H1 (cell line): ENCODE results near the gene RAPH1. TPM values are rescaled to one million over a fixed set of nuclear protein-coding genes. Genes with fewer than 3 reads are reported as not detected.

Source experiments
- CTCF ChIA-PET: fragments of 300-600 bp; sonication (Branson Sonifier 250); formaldehyde crosslinking; loops from one replicate; lab custom pipeline; 2021; ENCODE audit not compliant: partially characterized antibody; lab: Charles Lee
- POLR2A ChIA-PET: fragments of 300-600 bp; sonication (Branson Sonifier 250); formaldehyde crosslinking; loops from one replicate; lab custom pipeline; 2021; ENCODE audit warnings: inconsistent platforms; ENCODE audit not compliant: partially characterized antibody; lab: Charles Lee
- DNase-seq, 2 experiments: peaks; one replicate each; pipeline versions ENCODE4 v3.0.0 to v3.0.0-alpha.2; 2010 to 2022; ENCODE audit warnings: low spot score in 2 of 2, low read depth in 1 of 2, mixed read lengths in 1 of 2
- FAIRE-seq: peaks from 2 replicates; lab custom pipeline; 2011; peaks lifted over from hg19 to GRCh38; lab: Jason Lieb, UNC
- H2AFZ ChIP-seq: 2 replicates; pipeline ENCODE4 v1.8.1; 2012; ENCODE audit warnings: low read length, inconsistent platforms
- H2AK5ac ChIP-seq: 2 replicates; pipeline ENCODE4 v1.6.1; 2013; ENCODE audit warnings: low read depth, low read length
- H2BK120ac ChIP-seq: replicated peaks from 2 replicates; pipeline ENCODE3; 2013; ENCODE audit warnings: low read depth, low read length, inconsistent platforms
- H2BK12ac ChIP-seq: 2 replicates; pipeline ENCODE4 v1.6.1; 2013; ENCODE audit warnings: low read depth, low read length
- H2BK15ac ChIP-seq: 2 replicates; pipeline ENCODE4 v1.6.1; 2013; ENCODE audit warnings: low read length
- H2BK20ac ChIP-seq: 2 replicates; pipeline ENCODE4 v1.6.1; 2013; ENCODE audit warnings: low read length
- H2BK5ac ChIP-seq: 2 replicates; pipeline ENCODE4 v1.6.1; 2013; ENCODE audit warnings: low read depth, low read length
- H3K14ac ChIP-seq: 2 replicates; pipeline ENCODE4 v1.6.1; 2013; ENCODE audit warnings: inconsistent platforms; ENCODE audit not compliant: insufficient read length
- H3K18ac ChIP-seq: 2 replicates; pipeline ENCODE4 v1.6.1; 2013; ENCODE audit warnings: low read length; ENCODE audit errors: extremely low read depth
- H3K23ac ChIP-seq: 2 replicates; pipeline ENCODE4 v1.6.1; 2013; ENCODE audit warnings: inconsistent platforms; ENCODE audit not compliant: insufficient read length
- H3K23me2 ChIP-seq: 2 replicates; pipeline ENCODE4 v1.6.1; 2013; ENCODE audit warnings: low read depth, low read length
- H3K27ac ChIP-seq: 2 replicates; pipeline ENCODE4 v1.6.1; 2011; ENCODE audit warnings: low read depth, low read length, inconsistent platforms
- H3K27me3 ChIP-seq, 4 experiments: replicated peaks in 1 of 4; 1 replicate in 1 of 4; 2 replicates in 3 of 4; pipeline versions ENCODE4 v1.6.1 to v1.8.1; 2011 to 2013; ENCODE audit warnings: low read length in 3 of 4, mild to moderate bottlenecking in 3 of 4, inconsistent platforms in 2 of 4, mixed read lengths in 2 of 4, moderate library complexity in 1 of 4; ENCODE audit not compliant: control insufficient read depth in 3 of 4, insufficient read depth in 3 of 4; ENCODE audit errors: extremely low read depth in 1 of 4
- H3K36me3 ChIP-seq, 4 experiments: 2 replicates each; pipeline versions ENCODE4 v1.6.1 to v1.8.1; 2011 to 2013; ENCODE audit warnings: mild to moderate bottlenecking in 4 of 4, low read length in 3 of 4, moderate library complexity in 2 of 4, control low read depth in 1 of 4, inconsistent platforms in 1 of 4; ENCODE audit not compliant: insufficient read depth in 4 of 4, control insufficient read depth in 2 of 4
- H3K4ac ChIP-seq: replicated peaks from 2 replicates; pipeline ENCODE3; 2013; ENCODE audit warnings: low read length, low read depth, mixed read lengths, inconsistent platforms; ENCODE audit not compliant: insufficient read length
- H3K4me1 ChIP-seq, 4 experiments: replicated peaks in 1 of 4; 1 replicate in 1 of 4; 2 replicates in 3 of 4; pipeline versions ENCODE4 v1.6.1 to v1.8.1; 2011 to 2013; ENCODE audit warnings: low read length in 3 of 4, inconsistent platforms in 2 of 4, mixed read lengths in 1 of 4; ENCODE audit not compliant: insufficient read depth in 4 of 4, control insufficient read depth in 3 of 4
- H3K4me2 ChIP-seq, 2 experiments: 2 replicates each; pipeline versions ENCODE4 v1.6.1 to v1.8.1; 2011 to 2013; ENCODE audit warnings: low read depth in 2 of 2, low read length in 2 of 2, control low read depth in 1 of 2, inconsistent platforms in 1 of 2, mild to moderate bottlenecking in 1 of 2; ENCODE audit not compliant: insufficient read depth in 1 of 2
- H3K4me3 ChIP-seq, 4 experiments: fragments of 200-600, 300-600 bp in 1 of 4; sonication (generic), shearing (Covaris generic), sonication (Bioruptor Twin) in 1 of 4; 2 replicates each; pipeline versions ENCODE4 v1.5.1 to v1.8.1; 2011 to 2016; ENCODE audit warnings: low read length in 4 of 4, low read depth in 3 of 4, control low read depth in 2 of 4, inconsistent platforms in 2 of 4, mild to moderate bottlenecking in 2 of 4, mixed read lengths in 1 of 4, moderate library complexity in 1 of 4; ENCODE audit not compliant: insufficient read depth in 2 of 4; ENCODE audit errors: extremely low read depth in 1 of 4
- H3K56ac ChIP-seq: replicated peaks from 2 replicates; pipeline ENCODE3; 2013; ENCODE audit warnings: low read depth, mild to moderate bottlenecking, mixed read lengths, low read length, inconsistent platforms; ENCODE audit not compliant: insufficient read length
- H3K79me1 ChIP-seq: 2 replicates; pipeline ENCODE4 v1.6.1; 2013; ENCODE audit warnings: low read depth, low read length, control low read depth
- H3K79me2 ChIP-seq, 2 experiments: 2 replicates each; pipeline versions ENCODE4 v1.6.1 to v1.8.1; 2012 to 2013; ENCODE audit warnings: low read length in 2 of 2, mild to moderate bottlenecking in 2 of 2, inconsistent platforms in 1 of 2; ENCODE audit not compliant: insufficient read depth in 2 of 2, control insufficient read depth in 1 of 2
- H3K9ac ChIP-seq, 4 experiments: replicated peaks in 1 of 4; 1 replicate in 1 of 4; 2 replicates in 3 of 4; pipeline versions ENCODE4 v1.6.1 to v1.8.1; 2011 to 2013; ENCODE audit warnings: low read depth in 3 of 4, low read length in 3 of 4, control low read depth in 2 of 4, mild to moderate bottlenecking in 2 of 4, moderate library complexity in 2 of 4, inconsistent platforms in 1 of 4; ENCODE audit errors: extremely low read depth in 1 of 4
- H3K9me3 ChIP-seq, 2 experiments: 2 replicates each; pipeline versions ENCODE4 v1.6.1 to v1.8.1; 2012 to 2013; ENCODE audit warnings: mild to moderate bottlenecking in 2 of 2, moderate library complexity in 2 of 2, control low read depth in 1 of 2, inconsistent platforms in 1 of 2, low read depth in 1 of 2, low read length in 1 of 2, mixed read lengths in 1 of 2; ENCODE audit not compliant: insufficient read depth in 2 of 2
- H4K20me1 ChIP-seq, 2 experiments: replicated peaks in 1 of 2; 2 replicates each; pipeline versions ENCODE3 to v1.8.1; 2011 to 2013; ENCODE audit warnings: inconsistent platforms in 2 of 2, low read length in 2 of 2, mild to moderate bottlenecking in 1 of 2; ENCODE audit not compliant: insufficient read depth in 2 of 2, control insufficient read depth in 1 of 2
- H4K5ac ChIP-seq: 2 replicates; pipeline ENCODE4 v1.6.1; 2013; ENCODE audit warnings: low read length, low read depth, mixed read lengths, inconsistent platforms; ENCODE audit not compliant: insufficient read length
- H4K8ac ChIP-seq: 2 replicates; pipeline ENCODE4 v1.8.0; 2013; ENCODE audit warnings: mild to moderate bottlenecking, moderate library complexity, low read length, inconsistent platforms; ENCODE audit not compliant: insufficient read depth; ENCODE audit errors: extremely low read depth
- H4K91ac ChIP-seq: replicated peaks from 2 replicates; pipeline ENCODE3; 2013; ENCODE audit warnings: low read length, mixed read lengths, inconsistent platforms; ENCODE audit not compliant: insufficient read length
- POLR2AphosphoS5 ChIP-seq: IDR thresholded peaks from 2 replicates; pipeline ENCODE4 v1.6.1; 2011; ENCODE audit warnings: low read depth, low read length
- SIX5 ChIP-seq: IDR thresholded peaks from 2 replicates; pipeline ENCODE4 v1.6.1; 2011; ENCODE audit warnings: mild to moderate bottlenecking, low read depth, low read length
- SUZ12 ChIP-seq: fragments of 200-600 bp; sonication (generic); IDR thresholded peaks from 2 replicates; pipeline ENCODE4 v1.6.1; 2012; ENCODE audit warnings: mild to moderate bottlenecking, inconsistent platforms, low read length, moderate library complexity, mixed read lengths
- ZNF274 ChIP-seq: IDR thresholded peaks from 2 replicates; pipeline ENCODE4 v1.7.0; 2012; ENCODE audit warnings: low read length, borderline replicate concordance; ENCODE audit errors: extremely low read depth
- WGBS, 2 experiments: shearing (Covaris generic) in 1 of 2; methylation state at CpG; one replicate each; pipeline versions ENCODE4 v1.1.6 to v1.1.7; 2013 to 2015; ENCODE audit warnings: low lambda C conversion rate in 2 of 2, mixed read lengths in 2 of 2, inconsistent platforms in 1 of 2, low coverage in 1 of 2, missing lambda C conversion rate in 1 of 2; ENCODE audit not compliant: insufficient replicate concordance in 2 of 2, insufficient coverage in 1 of 2, insufficient read length in 1 of 2; ENCODE audit errors: extremely low coverage in 1 of 2, missing lambda C conversion rate in 1 of 2; 5-methylcytosine and 5-hydroxymethylcytosine counted together
- polyA plus RNA-seq, 7 experiments: library from polyadenylated mRNA; depleted of rRNA in 3 of 7; stranded (reverse) in 5 of 7; unstranded in 2 of 7; fragments of >200 nt in 5 of 7; fragments of 200-250 nt in 2 of 7; gene quantifications; 1 replicate in 5 of 7; 2 replicates in 1 of 7; 4 replicates in 1 of 7; pipeline versions ENCODE4 v1.2.1 to v1.2.3, GENCODE V29; 2011 to 2013; ENCODE audit warnings: missing spikeins in 2 of 7, mixed read lengths in 2 of 7
- total RNA-seq: library from RNA; stranded (reverse); fragmentation: NEBNext Ultra II Directional; extraction: Animal tissue kit (Norgen Biotek cat#: 25700); gene quantifications from 2 replicates; pipeline ENCODE4 v1.2.1, GENCODE V29; 2021

Gene RAPH1
- total and polyA plus RNA-seq, 2 of the 8 experiments (the other 6 are each of a cell fraction or from before 2014, with no cell fraction given): 3.8 to 27.4 TPM

DNA sequence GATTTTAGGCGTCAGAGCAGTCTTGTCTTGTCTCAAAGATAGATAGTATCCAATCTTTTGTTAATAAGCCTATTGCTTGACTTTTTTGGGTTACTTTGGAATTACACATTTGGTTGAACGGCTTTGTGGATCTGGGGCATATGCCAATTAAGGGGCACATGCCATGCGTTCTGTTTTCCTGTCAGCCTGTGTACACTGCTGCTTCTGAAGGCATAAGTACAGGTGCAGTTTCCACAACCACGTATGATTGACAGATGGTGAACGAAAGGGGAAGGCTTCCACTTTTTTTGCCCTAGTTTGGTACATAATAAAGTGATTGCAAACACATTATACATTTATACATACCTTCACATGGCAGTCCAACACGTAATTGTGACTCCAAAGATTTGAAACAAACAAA lies 102.3 kb downstream of the RAPH1 start:
- Histone ChIP-seq H2BK15ac (no peak overlapping the region), H3K4ac (no peak overlapping the region), H2BK12ac (no peak overlapping the region), H2BK120ac (no peak overlapping the region), H3K79me1 (no peaks in the 10 kb centered on the region), H3K9me3 (no peaks in the 10 kb centered on the region), H3K27me3 (no peaks in the 10 kb centered on the region), H3K36me3 (peaks cover 4 to 18% (median 11%) of the 10 kb centered on the region in 4 experiments; a peak in 6 of 8 replicates), H3K79me2 (no peaks in the 10 kb centered on the region), H2AK5ac (no peak overlapping the region), H3K14ac (no peak overlapping the region), H4K5ac (no peak overlapping the region), H3K4me2 (no peak overlapping the region), H2AFZ (no peak overlapping the region), H4K20me1 (peaks cover 0 to 3% of the 10 kb centered on the region in 2 experiments), H3K23me2 (no peaks in the 10 kb centered on the region), H4K8ac (no peak overlapping the region), H2BK5ac (no peak overlapping the region), H3K4me3 (no peak overlapping the region), H2BK20ac (no peak overlapping the region), H3K56ac (no peak overlapping the region), H3K4me1 (no peaks in the 10 kb centered on the region), H3K18ac (no peak overlapping the region), H3K27ac (no peak overlapping the region), H4K91ac (no peak overlapping the region), H3K9ac (no peak overlapping the region), H3K23ac (no peak overlapping the region)
- TF ChIP-seq SIX5 (no peak), ZNF274 (no peak), POLR2AphosphoS5 (0 out of 2 replicates have a peak, but pooled peaks have one; percentile 36), SUZ12 (no peak)
- no peak for DNase-seq
- WGBS, 2 experiments: 92% methylated on average over 6 of the region's 6 CpGs; no CpG with 5 or more reads in 1 of the 2 experiments
- ChIA-PET POLR2A (interaction anchor here (1.7 kb wide), 1 partner anchor 16 kb away, joined by 4 read pairs; no protein-coding TSS in a partner anchor), CTCF (no interaction called here)
- no peak for FAIRE-seq
